HEK293 (cell line): Measurements from ENCODE around the gene OR11A1.

Experiments
- CTCF ChIA-PET: fragments of 350-600 bp; formaldehyde crosslinking; extraction: SDS; loops from one replicate; lab custom pipeline; 2021; ENCODE audit warnings: antibody characterized with exemption; lab: Yijun Ruan, JAX
- POLR2A ChIA-PET: fragments of 300-600 bp; formaldehyde crosslinking; extraction: SDS; loops from one replicate; lab custom pipeline; 2020; ENCODE audit warnings: antibody characterized with exemption, inconsistent platforms; lab: Yijun Ruan, JAX
- H3K27ac ChIP-seq: fragments of 200-500 bp; sonication (Bioruptor generic); 2 replicates; pipeline ENCODE4 v1.5.1; 2014; ENCODE audit warnings: low read depth, low read length, control low read depth, inconsistent platforms; ENCODE audit errors: extremely low read depth
- H3K36me3 ChIP-seq, 2 experiments: fragments of 200-500 bp in 1 of 2; sonication (Bioruptor generic) in 1 of 2; 1 replicate in 1 of 2; 2 replicates in 1 of 2; pipeline ENCODE4 v1.5.1; 2014 to 2017; ENCODE audit warnings: inconsistent platforms in 2 of 2, low read length in 2 of 2; ENCODE audit not compliant: control insufficient read depth in 2 of 2, insufficient read depth in 1 of 2
- H3K4me1 ChIP-seq: fragments of 200-500 bp; sonication (Bioruptor generic); 2 replicates; pipeline ENCODE4 v1.5.1; 2014; ENCODE audit warnings: mild to moderate bottlenecking, low read length, inconsistent platforms; ENCODE audit not compliant: control insufficient read depth, insufficient read depth
- H3K4me3 ChIP-seq: 2 replicates; pipeline ENCODE4 v1.5.1; 2011; ENCODE audit warnings: low read depth, mild to moderate bottlenecking, control low read depth, low read length, moderate library complexity
- H3K9me3 ChIP-seq: fragments of 200-500 bp; sonication (Bioruptor generic); 2 replicates; pipeline ENCODE4 v1.5.1; 2014; ENCODE audit warnings: low read depth, low read length, inconsistent platforms; ENCODE audit not compliant: control insufficient read depth, insufficient read depth
- AEBP2 ChIP-seq: fragments of 450-650 bp; formaldehyde crosslinking; IDR thresholded peaks from 2 replicates; pipeline ENCODE4 v1.5.1; 2016; ENCODE audit warnings: missing biosample characterization, missing genetic modification characterization, borderline replicate concordance
- KLF7 ChIP-seq: fragments of 450-650 bp; formaldehyde crosslinking; IDR thresholded peaks from 2 replicates; pipeline ENCODE4 v1.5.1; 2016; ENCODE audit warnings: missing biosample characterization, missing genetic modification characterization, borderline replicate concordance
- KLF9 ChIP-seq: fragments of 450-650 bp; formaldehyde crosslinking; IDR thresholded peaks from 2 replicates; pipeline ENCODE4 v1.5.1; 2016; ENCODE audit warnings: missing biosample characterization, missing genetic modification characterization, low read depth
- MZF1 ChIP-seq: fragments of 450-650 bp; formaldehyde crosslinking; IDR thresholded peaks from 2 replicates; pipeline ENCODE4 v1.5.1; 2017; ENCODE audit warnings: missing biosample characterization, missing genetic modification characterization, borderline replicate concordance
- PATZ1 ChIP-seq: fragments of 450-650 bp; formaldehyde crosslinking; IDR thresholded peaks from 2 replicates; pipeline ENCODE4 v1.5.1; 2016; ENCODE audit warnings: missing biosample characterization, missing genetic modification characterization
- PRDM6 ChIP-seq: fragments of 450-650 bp; formaldehyde crosslinking; IDR thresholded peaks from 2 replicates; pipeline ENCODE4 v1.5.1; 2017; ENCODE audit warnings: missing biosample characterization, missing genetic modification characterization
- SCRT2 ChIP-seq: fragments of 450-650 bp; formaldehyde crosslinking; IDR thresholded peaks from 2 replicates; pipeline ENCODE4 v1.5.1; 2016; ENCODE audit warnings: missing biosample characterization, missing genetic modification characterization
- ZIC2 ChIP-seq: fragments of 450-650 bp; formaldehyde crosslinking; IDR thresholded peaks from 2 replicates; pipeline ENCODE4 v1.5.1; 2016; ENCODE audit warnings: missing biosample characterization, missing genetic modification characterization
- ZNF175 ChIP-seq: fragments of 450-650 bp; formaldehyde crosslinking; IDR thresholded peaks from 2 replicates; pipeline ENCODE4 v1.5.1; 2016; ENCODE audit warnings: missing biosample characterization, missing genetic modification characterization
- ZNF184 ChIP-seq: fragments of 450-650 bp; IDR thresholded peaks from 2 replicates; pipeline ENCODE4 v1.5.1; 2018; ENCODE audit warnings: missing biosample characterization, mild to moderate bottlenecking, missing genetic modification characterization
- ZNF24 ChIP-seq: fragments of 450-650 bp; formaldehyde crosslinking; IDR thresholded peaks from 2 replicates; pipeline ENCODE4 v1.5.1; 2016; ENCODE audit warnings: missing biosample characterization, missing genetic modification characterization
- ZNF366 ChIP-seq: fragments of 450-650 bp; formaldehyde crosslinking; conservative IDR thresholded peaks from 2 replicates; pipeline ENCODE4 v1.5.1; 2016; ENCODE audit warnings: missing biosample characterization, missing genetic modification characterization
- ZNF394 ChIP-seq: fragments of 450-650 bp; formaldehyde crosslinking; IDR thresholded peaks from 2 replicates; pipeline ENCODE4 v1.5.1; 2016; ENCODE audit warnings: missing biosample characterization, missing genetic modification characterization, mild to moderate bottlenecking, moderate library complexity, borderline replicate concordance
- ZNF416 ChIP-seq: fragments of 450-650 bp; formaldehyde crosslinking; IDR thresholded peaks from 2 replicates; pipeline ENCODE4 v1.5.1; 2016; ENCODE audit warnings: missing biosample characterization, missing genetic modification characterization
- ZNF529 ChIP-seq: fragments of 450-650 bp; formaldehyde crosslinking; IDR thresholded peaks from 2 replicates; pipeline ENCODE4 v1.5.1; 2017; ENCODE audit warnings: missing genetic modification characterization, missing biosample characterization; ENCODE audit not compliant: insufficient replicate concordance
- ZNF645 ChIP-seq: fragments of 450-650 bp; formaldehyde crosslinking; IDR thresholded peaks from 2 replicates; pipeline ENCODE4; 2016; ENCODE audit warnings: missing biosample characterization, missing genetic modification characterization
- ZNF792 ChIP-seq: fragments of 450-650 bp; formaldehyde crosslinking; IDR thresholded peaks from 2 replicates; pipeline ENCODE4 v1.5.1; 2016; ENCODE audit warnings: missing biosample characterization, missing genetic modification characterization
- ZSCAN16 ChIP-seq: fragments of 450-650 bp; formaldehyde crosslinking; IDR thresholded peaks from 2 replicates; pipeline ENCODE4 v1.5.1; 2016; ENCODE audit warnings: missing biosample characterization, missing genetic modification characterization
- ZSCAN5A ChIP-seq: fragments of 450-650 bp; formaldehyde crosslinking; IDR thresholded peaks from 2 replicates; pipeline ENCODE4 v1.5.1; 2016; ENCODE audit warnings: missing biosample characterization, missing genetic modification characterization

Gene OR11A1

GRCh38 chr6:29486577-29486976 lies 29.7 kb upstream of the OR11A1 start:
- Histone ChIP-seq H3K36me3 (no peaks in the 10 kb centered on the region), H3K27ac (no peak overlapping the region), H3K9me3 (no peaks in the 10 kb centered on the region)
- ChIA-PET CTCF (no interaction called here), POLR2A (no interaction called here)
- TF ChIP-seq PATZ1: no peak
- peak; percentile 31; the same call in 1 of the 2 replicates for TF ChIP-seq ZIC2
- TF ChIP-seq, all 188 proteins: peak for 1
- H3K4me1 ChIP-seq: no peaks in the 10 kb centered on the region
- no peak overlapping the region for H3K4me3 ChIP-seq

- H3K27ac ChIP-seq: no peak overlapping the region
- TF ChIP-seq ZNF184 (no peak), ZNF366 (tag by site-specific recombination) (no peak), KLF9 (tag by site-specific recombination) (no peak), ZSCAN16 (tag by site-specific recombination) (no peak), ZNF175 (tag by site-specific recombination) (no peak), SCRT2 (tag by site-specific recombination) (no peak), PRDM6 (tag by site-specific recombination) (no peak)
- CTCF ChIA-PET: no interaction called here
- H3K9me3 ChIP-seq: no peaks in the 10 kb centered on the region
- H3K4me3 ChIP-seq: no peak overlapping the region
- POLR2A ChIA-PET: no interaction called here
- no peaks in the 10 kb centered on the region for H3K4me1 ChIP-seq
- H3K36me3 ChIP-seq: no peaks in the 10 kb centered on the region
Measured at GRCh38 chr6:29483735-29484134, 26.9 kb upstream of the OR11A1 start.

GRCh38 chr6:29483186-29483585 lies 26.3 kb upstream of the OR11A1 start:
- Histone ChIP-seq H3K27ac (no peak overlapping the region), H3K36me3 (no peaks in the 10 kb centered on the region), H3K4me3 (no peak overlapping the region), H3K9me3 (no peaks in the 10 kb centered on the region), H3K4me1 (no peaks in the 10 kb centered on the region)
- CTCF ChIA-PET: no interaction called here
- TF ChIP-seq ZNF792 (no peak), KLF7 (tag by site-specific recombination) (no peak), ZNF529 (tag by site-specific recombination) (no peak), ZSCAN16 (tag by site-specific recombination) (no peak), MZF1 (tag by site-specific recombination) (no peak), ZNF416 (tag by site-specific recombination) (no peak), ZNF394 (tag by site-specific recombination) (no peak), ZNF24 (tag by site-specific recombination) (no peak)
- POLR2A ChIA-PET: no interaction called here

- no peaks in the 10 kb centered on the region for H3K9me3 ChIP-seq
- no peaks in the 10 kb centered on the region for H3K4me1 ChIP-seq
- no peaks in the 10 kb centered on the region for H3K36me3 ChIP-seq
- no peak overlapping the region for H3K27ac ChIP-seq
- no peak for TF ChIP-seq ZSCAN5A (tag by site-specific recombination)
- no peak for TF ChIP-seq AEBP2 (tag by site-specific recombination)
- no peak for TF ChIP-seq ZNF645
- TF ChIP-seq, all 188 proteins: peak for 0
- no peak overlapping the region for H3K4me3 ChIP-seq
- POLR2A ChIA-PET: no interaction called here
- CTCF ChIA-PET: interaction anchor here (0.6 kb wide), 1 partner anchor 13 kb away, joined by 4 read pairs; no protein-coding TSS in a partner anchor
Measured at GRCh38 chr6:29479560-29479959, 22.7 kb upstream of the OR11A1 start.
